Measurements from ENCODE around the gene KCNJ1.
A peak's percentile ranks its signal among the peaks of the same experiment; 100 is the strongest.

The KCNJ1 gene

GRCh38 chr11:128890543-128891368, 23.7 kb upstream of the KCNJ1 start, which contains the start of gene KCNJ5:
Gene KCNJ5, plus strand, starts transcription at chr11:128891356. Its CDS starts 19,918 bp downstream, at chr11:128911274.
- no peaks in the 10 kb centered on the region for H3K9me3 ChIP-seq (ENCODE audit: insufficient read depth, low read depth, low read length)
- no peak within 1 kb of the TSS for H3K27ac ChIP-seq (ENCODE audit: low read depth, low read length)
- H3K36me3 ChIP-seq (ENCODE audit: insufficient read depth, low read length) = no peaks in the 10 kb centered on the region
- H3K4me3 ChIP-seq (ENCODE audit: low read length) = peak within 1 kb of the TSS; percentile 56
- under 1% methylated on average over 71 of the region's 85 CpGs for whole genome bisulfite sequencing
- H3K27me3 ChIP-seq (ENCODE audit: insufficient read depth, low read length) = peaks cover 99% of the 10 kb centered on the region
- peaks cover 22% of the 10 kb centered on the region for H3K4me1 ChIP-seq (ENCODE audit: insufficient read depth, low read length)
- H3K9ac ChIP-seq (ENCODE audit: low read depth, low read length) = no peak within 1 kb of the TSS

GRCh38 chr11:128890216-128890542, 23.1 kb upstream of the KCNJ1 start:
- peaks cover 99% of the 10 kb centered on the region for H3K27me3 ChIP-seq (ENCODE audit: insufficient read depth, low read length)
- H3K36me3 ChIP-seq (ENCODE audit: insufficient read depth, low read length) = no peaks in the 10 kb centered on the region
- H3K4me1 ChIP-seq (ENCODE audit: insufficient read depth, low read length) = peaks cover 22% of the 10 kb centered on the region
- H3K4me3 ChIP-seq (ENCODE audit: low read length) = peak overlapping the region; percentile 56
- no peaks in the 10 kb centered on the region for H3K9me3 ChIP-seq (ENCODE audit: insufficient read depth, low read depth, low read length)
- H3K9ac ChIP-seq (ENCODE audit: low read depth, low read length) = no peak overlapping the region
- 10% methylated on average over 9 of the region's 9 CpGs for WGBS
- H3K27ac ChIP-seq (ENCODE audit: low read depth, low read length) = no peak overlapping the region

- H3K4me3 ChIP-seq (ENCODE audit: low read length) = peak overlapping the region; percentile 56; the same call in 1 of the 2 replicates
- H3K9ac ChIP-seq (ENCODE audit: low read depth, low read length) = no peak overlapping the region
- H3K36me3 ChIP-seq (ENCODE audit: insufficient read depth, low read length) = no peaks in the 10 kb centered on the region
- H3K27me3 ChIP-seq (ENCODE audit: insufficient read depth, low read length) = peaks cover 99% of the 10 kb centered on the region
- WGBS = 52% methylated on average over 8 of the region's 8 CpGs
- no peaks in the 10 kb centered on the region for H3K9me3 ChIP-seq (ENCODE audit: insufficient read depth, low read depth, low read length)
- H3K27ac ChIP-seq (ENCODE audit: low read depth, low read length) = no peak overlapping the region
- H3K4me1 ChIP-seq (ENCODE audit: insufficient read depth, low read length) = peaks cover 22% of the 10 kb centered on the region
These were observed 22.6 kb upstream of the KCNJ1 start for GRCh38 chr11:128889657-128890213.

- Histone ChIP-seq H3K36me3 (ENCODE audit: insufficient read depth, low read length) (no peaks in the 10 kb centered on the region), H3K9me3 (ENCODE audit: insufficient read depth, low read depth, low read length) (no peaks in the 10 kb centered on the region), H3K4me1 (ENCODE audit: insufficient read depth, low read length) (peaks cover 22% of the 10 kb centered on the region), H3K4me3 (ENCODE audit: low read length) (no peak overlapping the region), H3K9ac (ENCODE audit: low read depth, low read length) (no peak overlapping the region), H3K27me3 (ENCODE audit: insufficient read depth, low read length) (peaks cover 93% of the 10 kb centered on the region), H3K27ac (ENCODE audit: low read depth, low read length) (no peak overlapping the region)
- WGBS = 25% methylated on average over 15 of the region's 15 CpGs
These were observed 21.2 kb upstream of the KCNJ1 start for GRCh38 chr11:128888034-128888985.

GRCh38 chr11:128886406-128887124, 19.5 kb upstream of the KCNJ1 start:
- no peaks in the 10 kb centered on the region for H3K9me3 ChIP-seq (ENCODE audit: insufficient read depth, low read depth, low read length)
- 52% methylated on average over 5 of the region's 5 CpGs for WGBS
- H3K27ac ChIP-seq (ENCODE audit: low read depth, low read length) = no peak overlapping the region
- peaks cover 91% of the 10 kb centered on the region for H3K27me3 ChIP-seq (ENCODE audit: insufficient read depth, low read length)
- no peak overlapping the region for H3K9ac ChIP-seq (ENCODE audit: low read depth, low read length)
- H3K4me3 ChIP-seq (ENCODE audit: low read length) = no peak overlapping the region
- H3K4me1 ChIP-seq (ENCODE audit: insufficient read depth, low read length) = peaks cover 12% of the 10 kb centered on the region
- no peaks in the 10 kb centered on the region for H3K36me3 ChIP-seq (ENCODE audit: insufficient read depth, low read length)

- WGBS = 41% methylated on average over 12 of the region's 12 CpGs
These were observed 17.7 kb upstream of the KCNJ1 start for GRCh38 chr11:128884703-128885338.

GRCh38 chr11:128884054-128884453, 17.0 kb upstream of the KCNJ1 start:
- no peak overlapping the region for H3K27ac ChIP-seq (ENCODE audit: low read depth, low read length)
- no peak overlapping the region for H3K4me3 ChIP-seq (ENCODE audit: low read length)
- WGBS = 81% methylated on average over 4 of the region's 4 CpGs
- H3K9ac ChIP-seq (ENCODE audit: low read depth, low read length) = no peak overlapping the region
- H3K9me3 ChIP-seq (ENCODE audit: insufficient read depth, low read depth, low read length) = no peaks in the 10 kb centered on the region
- 0 out of 2 replicates have a peak, but pooled peaks cover 3% of the 10 kb centered on the region for H3K4me1 ChIP-seq (ENCODE audit: insufficient read depth, low read length)
- no peaks in the 10 kb centered on the region for H3K36me3 ChIP-seq (ENCODE audit: insufficient read depth, low read length)
- H3K27me3 ChIP-seq (ENCODE audit: insufficient read depth, low read length) = peaks cover 71% of the 10 kb centered on the region

More at GRCh38 chr11:128884703-128885338, 17.7 kb upstream of the KCNJ1 start:
- Histone ChIP-seq H3K27me3 (ENCODE audit: insufficient read depth, low read length) (peaks cover 79% of the 10 kb centered on the region), H3K9ac (ENCODE audit: low read depth, low read length) (no peak overlapping the region), H3K27ac (ENCODE audit: low read depth, low read length) (no peak overlapping the region), H3K4me1 (ENCODE audit: insufficient read depth, low read length) (peaks cover 6% of the 10 kb centered on the region; the same call in 1 of the 2 replicates), H3K4me3 (ENCODE audit: low read length) (no peak overlapping the region), H3K36me3 (ENCODE audit: insufficient read depth, low read length) (no peaks in the 10 kb centered on the region), H3K9me3 (ENCODE audit: insufficient read depth, low read depth, low read length) (no peaks in the 10 kb centered on the region)

- H3K27ac ChIP-seq (ENCODE audit: low read depth, low read length) = no peak overlapping the region
- no peak overlapping the region for H3K4me3 ChIP-seq (ENCODE audit: low read length)
- WGBS = 87% methylated on average over 5 of the region's 5 CpGs
- H3K36me3 ChIP-seq (ENCODE audit: insufficient read depth, low read length) = no peaks in the 10 kb centered on the region
- H3K27me3 ChIP-seq (ENCODE audit: insufficient read depth, low read length) = peaks cover 55% of the 10 kb centered on the region
- no peaks in the 10 kb centered on the region for H3K9me3 ChIP-seq (ENCODE audit: insufficient read depth, low read depth, low read length)
- no peak overlapping the region for H3K9ac ChIP-seq (ENCODE audit: low read depth, low read length)
- no peaks in the 10 kb centered on the region for H3K4me1 ChIP-seq (ENCODE audit: insufficient read depth, low read length)
These were observed 15.4 kb upstream of the KCNJ1 start for GRCh38 chr11:128882451-128882850.

GRCh38 chr11:128881221-128881620, 14.1 kb upstream of the KCNJ1 start:
- Histone ChIP-seq H3K27ac (ENCODE audit: low read depth, low read length) (no peak overlapping the region), H3K9ac (ENCODE audit: low read depth, low read length) (no peak overlapping the region), H3K4me3 (ENCODE audit: low read length) (no peak overlapping the region), H3K27me3 (ENCODE audit: insufficient read depth, low read length) (peaks cover 48% of the 10 kb centered on the region), H3K4me1 (ENCODE audit: insufficient read depth, low read length) (no peaks in the 10 kb centered on the region), H3K36me3 (ENCODE audit: insufficient read depth, low read length) (no peaks in the 10 kb centered on the region), H3K9me3 (ENCODE audit: insufficient read depth, low read depth, low read length) (no peaks in the 10 kb centered on the region)
- WGBS = 95% methylated on average over 8 of the region's 8 CpGs

- 62% methylated on average over 12 of the region's 12 CpGs for WGBS
- Histone ChIP-seq H3K4me1 (ENCODE audit: insufficient read depth, low read length) (no peaks in the 10 kb centered on the region), H3K9ac (ENCODE audit: low read depth, low read length) (no peak overlapping the region), H3K27ac (ENCODE audit: low read depth, low read length) (no peak overlapping the region), H3K36me3 (ENCODE audit: insufficient read depth, low read length) (no peaks in the 10 kb centered on the region), H3K4me3 (ENCODE audit: low read length) (no peak overlapping the region), H3K9me3 (ENCODE audit: insufficient read depth, low read depth, low read length) (no peaks in the 10 kb centered on the region), H3K27me3 (ENCODE audit: insufficient read depth, low read length) (peaks cover 45% of the 10 kb centered on the region)
These were observed 12.7 kb upstream of the KCNJ1 start for GRCh38 chr11:128879817-128880216.

All from HUES64 (cell line).